Ovary (tissue), 9 donors: Measurements from ENCODE around the gene TMEM72. TPM values are rescaled to one million over a fixed set of nuclear protein-coding genes. Genes with fewer than 3 reads are reported as not detected.

ENCODE experiments used
- DNase-seq, 5 donors: peaks; one replicate each; pipeline ENCODE4 v3.0.0-alpha.2; 2019 to 2020
- H3K27ac ChIP-seq, 2 donors: fragments of 200-600 bp; one replicate each; pipeline versions ENCODE4 v1.5.1 to v1.8.0; 2019 to 2022
- H3K27me3 ChIP-seq: fragments of 200-600 bp; one replicate; pipeline ENCODE4 v1.8.0; 2022
- H3K36me3 ChIP-seq: fragments of 200-600 bp; sonication (generic); one replicate; pipeline ENCODE4 v1.5.1; 2019
- H3K4me1 ChIP-seq: one replicate; pipeline ENCODE4 v1.8.1; 2013; ENCODE audit warnings: mild to moderate bottlenecking, moderate library complexity; ENCODE audit not compliant: insufficient read depth
- H3K4me3 ChIP-seq: fragments of 200-600 bp; sonication (generic); one replicate; pipeline ENCODE4 v1.5.1; 2017
- H3K9me3 ChIP-seq, 2 donors: fragments of 200-600 bp in 1 of 2; sonication (generic) in 1 of 2; one replicate each; pipeline versions ENCODE4 v1.5.1 to v1.8.1; 2013 to 2019; ENCODE audit warnings: mild to moderate bottlenecking in 1 of 2, moderate library complexity in 1 of 2
- CTCF ChIP-seq, 3 donors: fragments of 450-650 bp in 2 of 3; fragments of 200-600 bp in 1 of 3; IDR thresholded peaks; one replicate each; pipeline versions ENCODE4 v1.5.1 to v1.8.0; 2016 to 2022; ENCODE audit warnings: antibody characterized with exemption in 3 of 3, mild to moderate bottlenecking in 1 of 3
- EP300 ChIP-seq: sonication (generic); formaldehyde crosslinking; IDR thresholded peaks from one replicate; pipeline ENCODE4 v1.6.1; 2017; ENCODE audit warnings: antibody characterized with exemption
- POLR2A ChIP-seq: fragments of 450-650 bp; IDR thresholded peaks from one replicate; pipeline ENCODE4 v1.6.1; 2017; ENCODE audit warnings: antibody characterized with exemption, mild to moderate bottlenecking, moderate library complexity
- WGBS, 3 donors: extraction: QIAGEN DNeasy Blood & Tissue Kit in 1 of 3; methylation state at CpG; one replicate each; pipeline versions ENCODE4 v1.1.5 to v1.1.7; 2013 to 2017; 5-methylcytosine and 5-hydroxymethylcytosine counted together
- intact Hi-C, 4 donors: fragments of 100-400 bp; cut with DNase I; formaldehyde crosslinking; loops; one replicate each; pipeline versions ENCODE4 v1.11.0 to v1.15.1; 2022 to 2023
- polyA plus RNA-seq, 2 donors: library from polyadenylated mRNA; stranded (reverse); fragments of 200-250 nt in 1 of 2; fragments of 350-450 nt in 1 of 2; fragmentation: Illumina TruSeq in 1 of 2; extraction: RNeasy Lipid Tissue Mini Kit (QIAGEN cat#74804) in 1 of 2; gene quantifications; one replicate each; pipeline ENCODE4 v1.2.3, GENCODE V29; 2013 to 2014
- total RNA-seq, 7 donors: library from RNA; depleted of rRNA in 2 of 7; stranded (reverse); fragments of >200 nt in 2 of 7; fragmentation: NEBNext Ultra II Directional in 3 of 7; extraction: Animal tissue kit (Norgen Biotek cat#: 25700) in 3 of 7; gene quantifications; one replicate each; pipeline versions ENCODE4 v1.1.0 to v1.2.4, GENCODE V29; 2016 to 2023
- donor health status: DM: no; HTN: no; CAD: no; lungs with moderate emphysema.
- donor health status: DM: no; HTN: no; CAD: no.
- donor health status: Bipolar disorder and iron deficiency.
- donor health status: DM: yes; HTN: yes; CAD: no.
- donor health status: DM: no; HTN: no; CAD: no.
- donor health status: DM: yes; HTN: yes; CAD: no.

The TMEM72 gene
- total and polyA plus RNA-seq, 9 donors, result 0.05 TPM; not detected in 8

- peak in 2 of 5 donors; percentile 5 to 28 for DNase-seq
- no peaks in the 10 kb centered on the region for H3K9me3 ChIP-seq
- TF ChIP-seq POLR2A (no peak), EP300 (no peak), CTCF (IDR thresholded peaks at IDR 0.05) (no peak)
- intact Hi-C loops, result no loop called here
- no peaks in the 10 kb centered on the region for H3K36me3 ChIP-seq
- H3K27ac ChIP-seq, result no peak overlapping the region
- H3K4me3 ChIP-seq, result peak overlapping the region; percentile 71
- no peaks in the 10 kb centered on the region for H3K27me3 ChIP-seq
- WGBS, 3 donors, result 76 to 80% (median 79%) methylated on average over 7 of the region's 7 CpGs
- H3K4me1 ChIP-seq, result peaks cover 8% of the 10 kb centered on the region
These were observed 49.5 kb downstream of the TMEM72 start for GRCh38 chr10:44960482-44961229.

GRCh38 chr10:44961230-44961571 is 50.1 kb downstream of the TMEM72 start:
- Histone ChIP-seq H3K36me3 (no peaks in the 10 kb centered on the region), H3K9me3 (no peaks in the 10 kb centered on the region), H3K27ac (no peak overlapping the region), H3K27me3 (no peaks in the 10 kb centered on the region), H3K4me3 (no peak overlapping the region), H3K4me1 (peaks cover 9% of the 10 kb centered on the region)
- peak in 1 of 5 donors; percentile 3 for DNase-seq
- no peak for TF ChIP-seq CTCF (IDR thresholded peaks at IDR 0.05)
- TF ChIP-seq POLR2A, result no peak
- no peak for TF ChIP-seq EP300
- WGBS, 3 donors, result 77 to 87% (median 85%) methylated on average over 4 of the region's 4 CpGs
- intact Hi-C loops, result no loop called here

- H3K27ac ChIP-seq, result no peak overlapping the region
- H3K27me3 ChIP-seq, result no peaks in the 10 kb centered on the region
- peaks cover 9% of the 10 kb centered on the region for H3K4me1 ChIP-seq
- peak in 1 of 5 donors; percentile 2 for DNase-seq
- H3K36me3 ChIP-seq, result no peaks in the 10 kb centered on the region
- intact Hi-C loops, result no loop called here
- no peak overlapping the region for H3K4me3 ChIP-seq
- H3K9me3 ChIP-seq, result no peaks in the 10 kb centered on the region
- 87% methylated on average over 11 of the region's 11 CpGs for WGBS, 3 donors
- TF ChIP-seq EP300, result no peak
- no peak for TF ChIP-seq POLR2A
- TF ChIP-seq CTCF (IDR thresholded peaks at IDR 0.05), result no peak
These were observed 51.0 kb downstream of the TMEM72 start for GRCh38 chr10:44961931-44962750.

- Histone ChIP-seq H3K27ac (no peak overlapping the region), H3K4me1 (peaks cover 8% of the 10 kb centered on the region), H3K9me3 (no peaks in the 10 kb centered on the region), H3K36me3 (no peaks in the 10 kb centered on the region), H3K27me3 (no peaks in the 10 kb centered on the region), H3K4me3 (no peak overlapping the region)
- WGBS, 3 donors, result 90 to 93% (median 92%) methylated on average over 19 of the region's 19 CpGs
- no peak for TF ChIP-seq POLR2A
- no peak for TF ChIP-seq CTCF (IDR thresholded peaks at IDR 0.05)
- TF ChIP-seq EP300, result no peak
- peak in 1 of 5 donors; percentile 6 for DNase-seq
- intact Hi-C loops, result no loop called here
These were observed 52.0 kb downstream of the TMEM72 start for GRCh38 chr10:44962870-44963738.
